SU-DHL-6 (cell line): ENCODE data around the gene GPATCH8.

Experiments
- H2AFZ ChIP-seq: fragments of 200-600 bp; sonication (generic); 2 replicates; pipeline ENCODE4 v1.6.1; 2014; ENCODE audit warnings: low read depth, mild to moderate bottlenecking, moderate library complexity, mixed read lengths, antibody characterized with exemption, low read length; ENCODE audit not compliant: severe bottlenecking
- H3F3A ChIP-seq: fragments of 200-600 bp; shearing (Covaris generic); 2 replicates; pipeline ENCODE4 v1.6.0; 2016; ENCODE audit warnings: antibody characterized with exemption, mild to moderate bottlenecking; ENCODE audit not compliant: insufficient read depth
- H3K27ac ChIP-seq: fragments of 200-600 bp; sonication (generic); 2 replicates; pipeline ENCODE4 v1.5.1; 2016; ENCODE audit warnings: low read depth, mild to moderate bottlenecking, low read length, moderate library complexity, mixed read lengths
- H3K27me3 ChIP-seq: fragments of 200-600 bp; sonication (generic), shearing (Covaris generic); 2 replicates; pipeline ENCODE4 v1.6.0; 2014; ENCODE audit warnings: mild to moderate bottlenecking, low read length
- H3K36me3 ChIP-seq: fragments of 200-600 bp; sonication (generic); 2 replicates; pipeline ENCODE4 v1.6.1; 2014; ENCODE audit warnings: mild to moderate bottlenecking, low read length, mixed read lengths
- H3K4me2 ChIP-seq: fragments of 300-600, 200-600 bp; shearing (Covaris generic), sonication (generic); 2 replicates; pipeline ENCODE4 v1.6.0; 2014; ENCODE audit warnings: low read length, low read depth, mild to moderate bottlenecking; ENCODE audit not compliant: poor library complexity, severe bottlenecking
- H3K4me3 ChIP-seq: fragments of 200-600 bp; sonication (generic); 2 replicates; pipeline ENCODE4 v1.5.1; 2014; ENCODE audit warnings: antibody characterized with exemption, low read length, mild to moderate bottlenecking, mixed read lengths; ENCODE audit not compliant: insufficient read depth, poor library complexity, severe bottlenecking
- H3K79me2 ChIP-seq: fragments of 200-600 bp; sonication (generic); 2 replicates; pipeline ENCODE4 v1.6.1; 2014; ENCODE audit warnings: mild to moderate bottlenecking, low read length, moderate library complexity; ENCODE audit not compliant: insufficient read depth
- H3K9ac ChIP-seq: fragments of 200-600 bp; sonication (generic); 2 replicates; pipeline ENCODE4 v1.7.0; 2014; ENCODE audit warnings: mild to moderate bottlenecking, low read length
- H3K9me2 ChIP-seq: fragments of 200-600 bp; sonication (generic); replicated peaks from 2 replicates; pipeline ENCODE4 v1.6.1; 2014; ENCODE audit warnings: low read length; ENCODE audit not compliant: insufficient read depth
- H3K9me3 ChIP-seq: fragments of 200-600 bp; sonication (generic); 2 replicates; pipeline ENCODE4 v1.6.1; 2014; ENCODE audit warnings: low read length, mixed read lengths; ENCODE audit not compliant: insufficient read depth
- H4K20me1 ChIP-seq: fragments of 200-600 bp; sonication (generic); 2 replicates; pipeline ENCODE4 v1.6.1; 2014; ENCODE audit warnings: low read depth, mild to moderate bottlenecking, antibody characterized with exemption, low read length, moderate library complexity, mixed read lengths
- CTCF ChIP-seq: fragments of 200-600 bp; sonication (generic); IDR thresholded peaks from one replicate; pipeline ENCODE4 v1.5.1; 2017; ENCODE audit warnings: antibody characterized with exemption, mild to moderate bottlenecking, low read length, moderate library complexity; ENCODE audit not compliant: insufficient read depth, poor library complexity, severe bottlenecking
- EZH2phosphoT487 ChIP-seq: fragments of 200-600 bp; sonication (generic), shearing (Covaris generic); conservative IDR thresholded peaks from 2 replicates; pipeline ENCODE4 v1.6.1; 2018; ENCODE audit warnings: mild to moderate bottlenecking, antibody characterized with exemption, low read length, moderate library complexity, mixed read lengths

The GPATCH8 gene

GRCh38 chr17:44543905-44544523 lies 40.8 kb upstream of the GPATCH8 start:
- H3K9me3 ChIP-seq = no peaks in the 10 kb centered on the region
- H3K4me3 ChIP-seq = no peak overlapping the region
- H3K9ac ChIP-seq = no peak overlapping the region
- H3K79me2 ChIP-seq = no peaks in the 10 kb centered on the region
- no peaks in the 10 kb centered on the region for H3K36me3 ChIP-seq
- H3K4me2 ChIP-seq = no peak overlapping the region
- TF ChIP-seq CTCF = no peak
- TF ChIP-seq EZH2phosphoT487 = no peak
- H3K9me2 ChIP-seq = no peaks in the 10 kb centered on the region
- no peak overlapping the region for H2AFZ ChIP-seq
- no peak overlapping the region for H3K27ac ChIP-seq
- H4K20me1 ChIP-seq = no peaks in the 10 kb centered on the region
- H3K27me3 ChIP-seq = no peaks in the 10 kb centered on the region
- no peaks in the 10 kb centered on the region for H3F3A ChIP-seq

GRCh38 chr17:44543213-44543904 lies 40.2 kb upstream of the GPATCH8 start:
- no peaks in the 10 kb centered on the region for H3K27me3 ChIP-seq
- no peak overlapping the region for H3K27ac ChIP-seq
- no peak overlapping the region for H3K9ac ChIP-seq
- TF ChIP-seq EZH2phosphoT487 (no peak), CTCF (no peak)
- H3F3A ChIP-seq = no peaks in the 10 kb centered on the region
- no peaks in the 10 kb centered on the region for H3K9me3 ChIP-seq
- H3K79me2 ChIP-seq = no peaks in the 10 kb centered on the region
- H3K4me3 ChIP-seq = no peak overlapping the region
- no peaks in the 10 kb centered on the region for H4K20me1 ChIP-seq
- no peaks in the 10 kb centered on the region for H3K36me3 ChIP-seq
- H2AFZ ChIP-seq = no peak overlapping the region
- H3K4me2 ChIP-seq = no peak overlapping the region
- no peaks in the 10 kb centered on the region for H3K9me2 ChIP-seq

GRCh38 chr17:44541884-44542581 lies 38.8 kb upstream of the GPATCH8 start:
- Histone ChIP-seq H3K4me2 (no peak overlapping the region), H3K9me2 (no peaks in the 10 kb centered on the region), H3K79me2 (no peaks in the 10 kb centered on the region), H3K27me3 (no peaks in the 10 kb centered on the region), H3K9me3 (no peaks in the 10 kb centered on the region), H3K27ac (no peak overlapping the region), H2AFZ (no peak overlapping the region), H4K20me1 (no peaks in the 10 kb centered on the region), H3F3A (no peaks in the 10 kb centered on the region), H3K36me3 (no peaks in the 10 kb centered on the region), H3K9ac (no peak overlapping the region), H3K4me3 (no peak overlapping the region)
- TF ChIP-seq EZH2phosphoT487 (no peak), CTCF (no peak)
